H1 (cell line): Measurements from ENCODE around the gene GGA1. TPM values are rescaled to one million over a fixed set of nuclear protein-coding genes. Genes with fewer than 3 reads are reported as not detected.

Experiments used
- CTCF ChIA-PET: fragments of 300-600 bp; sonication (Branson Sonifier 250); formaldehyde crosslinking; loops from one replicate; lab custom pipeline; 2021; ENCODE audit not compliant: partially characterized antibody; lab: Charles Lee
- POLR2A ChIA-PET: fragments of 300-600 bp; sonication (Branson Sonifier 250); formaldehyde crosslinking; loops from one replicate; lab custom pipeline; 2021; ENCODE audit warnings: inconsistent platforms; ENCODE audit not compliant: partially characterized antibody; lab: Charles Lee
- DNase-seq, 2 experiments: peaks; one replicate each; pipeline versions ENCODE4 v3.0.0 to v3.0.0-alpha.2; 2010 to 2022; ENCODE audit warnings: low spot score in 2 of 2, low read depth in 1 of 2, mixed read lengths in 1 of 2
- FAIRE-seq: peaks from 2 replicates; lab custom pipeline; 2011; peaks lifted over from hg19 to GRCh38; lab: Jason Lieb, UNC
- H2AFZ ChIP-seq: 2 replicates; pipeline ENCODE4 v1.8.1; 2012; ENCODE audit warnings: low read length, inconsistent platforms
- H2AK5ac ChIP-seq: 2 replicates; pipeline ENCODE4 v1.6.1; 2013; ENCODE audit warnings: low read depth, low read length
- H2BK120ac ChIP-seq: replicated peaks from 2 replicates; pipeline ENCODE3; 2013; ENCODE audit warnings: low read depth, low read length, inconsistent platforms
- H2BK12ac ChIP-seq: 2 replicates; pipeline ENCODE4 v1.6.1; 2013; ENCODE audit warnings: low read depth, low read length
- H2BK15ac ChIP-seq: 2 replicates; pipeline ENCODE4 v1.6.1; 2013; ENCODE audit warnings: low read length
- H2BK20ac ChIP-seq: 2 replicates; pipeline ENCODE4 v1.6.1; 2013; ENCODE audit warnings: low read length
- H2BK5ac ChIP-seq: 2 replicates; pipeline ENCODE4 v1.6.1; 2013; ENCODE audit warnings: low read depth, low read length
- H3K14ac ChIP-seq: 2 replicates; pipeline ENCODE4 v1.6.1; 2013; ENCODE audit warnings: inconsistent platforms; ENCODE audit not compliant: insufficient read length
- H3K18ac ChIP-seq: 2 replicates; pipeline ENCODE4 v1.6.1; 2013; ENCODE audit warnings: low read length; ENCODE audit errors: extremely low read depth
- H3K23ac ChIP-seq: 2 replicates; pipeline ENCODE4 v1.6.1; 2013; ENCODE audit warnings: inconsistent platforms; ENCODE audit not compliant: insufficient read length
- H3K23me2 ChIP-seq: 2 replicates; pipeline ENCODE4 v1.6.1; 2013; ENCODE audit warnings: low read depth, low read length
- H3K27ac ChIP-seq: 2 replicates; pipeline ENCODE4 v1.6.1; 2011; ENCODE audit warnings: low read depth, low read length, inconsistent platforms
- H3K27me3 ChIP-seq, 4 experiments: replicated peaks in 1 of 4; 1 replicate in 1 of 4; 2 replicates in 3 of 4; pipeline versions ENCODE4 v1.6.1 to v1.8.1; 2011 to 2013; ENCODE audit warnings: low read length in 3 of 4, mild to moderate bottlenecking in 3 of 4, inconsistent platforms in 2 of 4, mixed read lengths in 2 of 4, moderate library complexity in 1 of 4; ENCODE audit not compliant: control insufficient read depth in 3 of 4, insufficient read depth in 3 of 4; ENCODE audit errors: extremely low read depth in 1 of 4
- H3K36me3 ChIP-seq, 4 experiments: 2 replicates each; pipeline versions ENCODE4 v1.6.1 to v1.8.1; 2011 to 2013; ENCODE audit warnings: mild to moderate bottlenecking in 4 of 4, low read length in 3 of 4, moderate library complexity in 2 of 4, control low read depth in 1 of 4, inconsistent platforms in 1 of 4; ENCODE audit not compliant: insufficient read depth in 4 of 4, control insufficient read depth in 2 of 4
- H3K4ac ChIP-seq: replicated peaks from 2 replicates; pipeline ENCODE3; 2013; ENCODE audit warnings: low read length, low read depth, mixed read lengths, inconsistent platforms; ENCODE audit not compliant: insufficient read length
- H3K4me1 ChIP-seq, 4 experiments: replicated peaks in 1 of 4; 1 replicate in 1 of 4; 2 replicates in 3 of 4; pipeline versions ENCODE4 v1.6.1 to v1.8.1; 2011 to 2013; ENCODE audit warnings: low read length in 3 of 4, inconsistent platforms in 2 of 4, mixed read lengths in 1 of 4; ENCODE audit not compliant: insufficient read depth in 4 of 4, control insufficient read depth in 3 of 4
- H3K4me2 ChIP-seq, 2 experiments: 2 replicates each; pipeline versions ENCODE4 v1.6.1 to v1.8.1; 2011 to 2013; ENCODE audit warnings: low read depth in 2 of 2, low read length in 2 of 2, control low read depth in 1 of 2, inconsistent platforms in 1 of 2, mild to moderate bottlenecking in 1 of 2; ENCODE audit not compliant: insufficient read depth in 1 of 2
- H3K4me3 ChIP-seq, 4 experiments: fragments of 200-600, 300-600 bp in 1 of 4; sonication (generic), shearing (Covaris generic), sonication (Bioruptor Twin) in 1 of 4; 2 replicates each; pipeline versions ENCODE4 v1.5.1 to v1.8.1; 2011 to 2016; ENCODE audit warnings: low read length in 4 of 4, low read depth in 3 of 4, control low read depth in 2 of 4, inconsistent platforms in 2 of 4, mild to moderate bottlenecking in 2 of 4, mixed read lengths in 1 of 4, moderate library complexity in 1 of 4; ENCODE audit not compliant: insufficient read depth in 2 of 4; ENCODE audit errors: extremely low read depth in 1 of 4
- H3K56ac ChIP-seq: replicated peaks from 2 replicates; pipeline ENCODE3; 2013; ENCODE audit warnings: low read depth, mild to moderate bottlenecking, mixed read lengths, low read length, inconsistent platforms; ENCODE audit not compliant: insufficient read length
- H3K79me1 ChIP-seq: 2 replicates; pipeline ENCODE4 v1.6.1; 2013; ENCODE audit warnings: low read depth, low read length, control low read depth
- H3K79me2 ChIP-seq, 2 experiments: 2 replicates each; pipeline versions ENCODE4 v1.6.1 to v1.8.1; 2012 to 2013; ENCODE audit warnings: low read length in 2 of 2, mild to moderate bottlenecking in 2 of 2, inconsistent platforms in 1 of 2; ENCODE audit not compliant: insufficient read depth in 2 of 2, control insufficient read depth in 1 of 2
- H3K9ac ChIP-seq, 4 experiments: replicated peaks in 1 of 4; 1 replicate in 1 of 4; 2 replicates in 3 of 4; pipeline versions ENCODE4 v1.6.1 to v1.8.1; 2011 to 2013; ENCODE audit warnings: low read depth in 3 of 4, low read length in 3 of 4, control low read depth in 2 of 4, mild to moderate bottlenecking in 2 of 4, moderate library complexity in 2 of 4, inconsistent platforms in 1 of 4; ENCODE audit errors: extremely low read depth in 1 of 4
- H3K9me3 ChIP-seq, 2 experiments: 2 replicates each; pipeline versions ENCODE4 v1.6.1 to v1.8.1; 2012 to 2013; ENCODE audit warnings: mild to moderate bottlenecking in 2 of 2, moderate library complexity in 2 of 2, control low read depth in 1 of 2, inconsistent platforms in 1 of 2, low read depth in 1 of 2, low read length in 1 of 2, mixed read lengths in 1 of 2; ENCODE audit not compliant: insufficient read depth in 2 of 2
- H4K20me1 ChIP-seq, 2 experiments: replicated peaks in 1 of 2; 2 replicates each; pipeline versions ENCODE3 to v1.8.1; 2011 to 2013; ENCODE audit warnings: inconsistent platforms in 2 of 2, low read length in 2 of 2, mild to moderate bottlenecking in 1 of 2; ENCODE audit not compliant: insufficient read depth in 2 of 2, control insufficient read depth in 1 of 2
- H4K5ac ChIP-seq: 2 replicates; pipeline ENCODE4 v1.6.1; 2013; ENCODE audit warnings: low read length, low read depth, mixed read lengths, inconsistent platforms; ENCODE audit not compliant: insufficient read length
- H4K8ac ChIP-seq: 2 replicates; pipeline ENCODE4 v1.8.0; 2013; ENCODE audit warnings: mild to moderate bottlenecking, moderate library complexity, low read length, inconsistent platforms; ENCODE audit not compliant: insufficient read depth; ENCODE audit errors: extremely low read depth
- H4K91ac ChIP-seq: replicated peaks from 2 replicates; pipeline ENCODE3; 2013; ENCODE audit warnings: low read length, mixed read lengths, inconsistent platforms; ENCODE audit not compliant: insufficient read length
- CTCF ChIP-seq, 3 experiments: IDR thresholded peaks; 1 replicate in 2 of 3; 2 replicates in 1 of 3; pipeline versions ENCODE4 v1.5.1 to v1.6.1; 2011; ENCODE audit warnings: low read length in 3 of 3, mild to moderate bottlenecking in 3 of 3, inconsistent platforms in 2 of 3, low read depth in 1 of 3, moderate library complexity in 1 of 3; ENCODE audit not compliant: insufficient read depth in 1 of 3; ENCODE audit errors: control extremely low read depth in 1 of 3
- PHF8 ChIP-seq: fragments of 200-600 bp; sonication (generic); conservative IDR thresholded peaks from 2 replicates; pipeline ENCODE4 v1.7.1; 2012; ENCODE audit warnings: low read depth, mild to moderate bottlenecking, inconsistent platforms, low read length, moderate library complexity
- SAP30 ChIP-seq: fragments of 300-600 bp; sonication (generic); IDR thresholded peaks from 2 replicates; pipeline ENCODE4 v1.7.1; 2012; ENCODE audit warnings: low read length, moderate library complexity, mild to moderate bottlenecking, inconsistent platforms; ENCODE audit not compliant: insufficient read depth, insufficient replicate concordance
- YY1 ChIP-seq: IDR thresholded peaks from 2 replicates; pipeline ENCODE4 v1.6.1; 2011; ENCODE audit warnings: low read depth, mild to moderate bottlenecking, low read length
- WGBS, 2 experiments: shearing (Covaris generic) in 1 of 2; methylation state at CpG; one replicate each; pipeline versions ENCODE4 v1.1.6 to v1.1.7; 2013 to 2015; ENCODE audit warnings: low lambda C conversion rate in 2 of 2, mixed read lengths in 2 of 2, inconsistent platforms in 1 of 2, low coverage in 1 of 2, missing lambda C conversion rate in 1 of 2; ENCODE audit not compliant: insufficient replicate concordance in 2 of 2, insufficient coverage in 1 of 2, insufficient read length in 1 of 2; ENCODE audit errors: extremely low coverage in 1 of 2, missing lambda C conversion rate in 1 of 2; 5-methylcytosine and 5-hydroxymethylcytosine counted together
- polyA plus RNA-seq, 7 experiments: library from polyadenylated mRNA; depleted of rRNA in 3 of 7; stranded (reverse) in 5 of 7; unstranded in 2 of 7; fragments of >200 nt in 5 of 7; fragments of 200-250 nt in 2 of 7; gene quantifications; 1 replicate in 5 of 7; 2 replicates in 1 of 7; 4 replicates in 1 of 7; pipeline versions ENCODE4 v1.2.1 to v1.2.3, GENCODE V29; 2011 to 2013; ENCODE audit warnings: missing spikeins in 2 of 7, mixed read lengths in 2 of 7
- total RNA-seq: library from RNA; stranded (reverse); fragmentation: NEBNext Ultra II Directional; extraction: Animal tissue kit (Norgen Biotek cat#: 25700); gene quantifications from 2 replicates; pipeline ENCODE4 v1.2.1, GENCODE V29; 2021

The GGA1 gene
- total and polyA plus RNA-seq, 2 of the 8 experiments (the other 6 are each of a cell fraction or from before 2014, with no cell fraction given), result 49.3 to 57.2 TPM

- POLR2A ChIA-PET, result interaction anchor here (0.6 to 5.1 kb wide), 20 partner anchors 9 to 151 kb away, joined by 3 to 37 read pairs (median 4); partner anchors contain the start of genes GCAT, LGALS1 and TRIOBP
- no peak for FAIRE-seq
Observed at GRCh38 chr22:37657590-37658132, 49.0 kb downstream of the GGA1 start.

More at GRCh38 chr22:37657590-37658132, 49.0 kb downstream of the GGA1 start:
- H3K36me3 ChIP-seq, result peaks cover 0 to 9% (median 0%) of the 10 kb centered on the region in 4 experiments; a peak in 2 of 8 replicates
- no peak overlapping the region for H3K14ac ChIP-seq
- H3K79me1 ChIP-seq, result peaks cover 17% of the 10 kb centered on the region
- H3K27ac ChIP-seq, result no peak overlapping the region
- peak overlapping the region; percentile 82 to 96 for H3K4me2 ChIP-seq
- no peak overlapping the region; the same call in 1 of the 2 replicates for H3K18ac ChIP-seq
- H4K5ac ChIP-seq, result no peak overlapping the region
- TF ChIP-seq SAP30 (no peak), YY1 (no peak), CTCF (IDR thresholded peaks at IDR 0.05; ENCODE audit: control extremely low read depth in 1 of 3, insufficient read depth in 1 of 3, low read depth in 1 of 3, low read length in 3 of 3) (no peak), PHF8 (no peak)
- peaks cover 25 to 35% of the 10 kb centered on the region in 2 experiments; a peak in 3 of 4 replicates for H3K79me2 ChIP-seq
- H3K4me1 ChIP-seq, result peaks cover 0 to 21% (median 6%) of the 10 kb centered on the region in 4 experiments; a peak in 5 of 7 replicates
- no peak overlapping the region for H3K4ac ChIP-seq
- H4K91ac ChIP-seq, result no peak overlapping the region
- H2AK5ac ChIP-seq, result 0 out of 2 replicates have a peak overlapping the region, but pooled peaks have one; percentile 9
- no peak overlapping the region for H2BK15ac ChIP-seq
- CTCF ChIA-PET, result interaction anchor here (0.8 to 12.1 kb wide), 15 partner anchors 17 to 171 kb away, joined by 3 to 165 read pairs (median 4); partner anchors contain the start of genes LGALS1, MFNG and SH3BP1
- peaks cover 15 to 28% of the 10 kb centered on the region in 2 experiments for H4K20me1 ChIP-seq
- H2BK120ac ChIP-seq, result no peak overlapping the region
- DNase-seq, result no peak
- peaks cover 11% of the 10 kb centered on the region for H3K23me2 ChIP-seq
- H3K23ac ChIP-seq, result no peak overlapping the region
- 0 out of 7 replicates have a peak overlapping the region, but pooled peaks of 1 of the 4 experiments have one; percentile 2 for H3K9ac ChIP-seq
- no peak overlapping the region for H2BK20ac ChIP-seq
- peak overlapping the region; percentile 44 to 94 (median 76) for H3K4me3 ChIP-seq
- no peaks in the 10 kb centered on the region for H3K9me3 ChIP-seq
- no peaks in the 10 kb centered on the region for H3K27me3 ChIP-seq
- no peak overlapping the region for H2BK12ac ChIP-seq
- H4K8ac ChIP-seq, result no peak overlapping the region
- H3K56ac ChIP-seq, result no peak overlapping the region
- WGBS, 2 experiments, result 29% methylated on average over 6 of the region's 6 CpGs; no CpG with 5 or more reads in 1 of the 2 experiments
- H2AFZ ChIP-seq, result peak overlapping the region; percentile 89; the same call in 1 of the 2 replicates
- no peak overlapping the region for H2BK5ac ChIP-seq
